22Rv1 (cell line): Measurements from ENCODE around the gene WDR49.

Experiments used
- H3K27ac ChIP-seq: fragments of 450-650 bp; 2 replicates; pipeline ENCODE4 v1.5.1; 2017
- CTCF ChIP-seq: fragments of 450-650 bp; IDR thresholded peaks from 2 replicates; pipeline ENCODE4 v1.5.1; 2017; ENCODE audit warnings: mild to moderate bottlenecking
- ZFX ChIP-seq: fragments of 450-650 bp; IDR thresholded peaks from 2 replicates; pipeline ENCODE4 v1.6.1; 2017; ENCODE audit warnings: antibody characterized with exemption, borderline replicate concordance

Gene WDR49

GRCh38 chr3:167453815-167454214, 199.9 kb downstream of the WDR49 start:
- no peak overlapping the region for H3K27ac ChIP-seq
- TF ChIP-seq CTCF: no peak
- no peak for TF ChIP-seq ZFX

GRCh38 chr3:167451282-167451681, 202.5 kb downstream of the WDR49 start:
- H3K27ac ChIP-seq: no peak overlapping the region
- TF ChIP-seq CTCF (no peak), ZFX (no peak)

GRCh38 chr3:167450675-167451074, 203.1 kb downstream of the WDR49 start:
- TF ChIP-seq CTCF (no peak), ZFX (no peak)
- H3K27ac ChIP-seq: no peak overlapping the region

DNA sequence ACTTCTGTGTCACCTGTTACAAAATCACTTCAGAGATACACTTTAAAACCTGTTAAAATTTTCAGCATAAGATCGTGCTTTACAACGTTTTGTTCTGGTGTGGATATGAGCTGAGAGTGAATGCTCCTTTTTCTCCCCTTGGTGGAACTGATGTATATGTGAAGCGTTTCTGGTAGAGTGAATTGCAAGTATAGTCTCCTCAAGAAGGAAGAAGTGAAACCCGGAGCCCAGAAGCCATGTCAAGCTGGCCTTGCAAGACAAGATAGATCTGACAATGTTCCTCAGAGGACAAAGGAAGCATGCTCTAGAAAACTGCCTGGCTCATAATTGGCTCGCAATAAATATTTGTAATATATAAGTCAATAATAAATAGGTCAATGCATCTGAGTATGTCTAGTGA, 203.5 kb downstream of the WDR49 start:
- TF ChIP-seq ZFX: no peak
- TF ChIP-seq CTCF: no peak
- H3K27ac ChIP-seq: no peak overlapping the region

DNA sequence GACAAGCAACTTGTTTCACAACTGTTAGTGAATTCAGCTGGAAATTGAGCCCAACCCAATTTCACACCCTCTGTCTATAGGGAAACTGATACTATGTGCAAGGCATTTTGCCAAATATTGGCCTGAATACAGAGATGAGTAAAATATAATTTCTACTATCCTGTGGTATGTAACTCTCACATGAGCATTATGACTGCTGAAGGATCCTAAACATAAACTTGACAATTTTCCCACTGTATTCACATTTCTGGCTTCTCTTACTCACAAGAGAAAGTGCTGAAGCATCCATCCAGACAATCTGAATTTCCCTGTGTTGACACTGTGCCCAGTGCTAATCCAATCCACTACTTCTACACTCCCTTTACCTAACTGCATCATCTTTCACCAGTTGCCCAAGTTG, 208.3 kb downstream of the WDR49 start:
- H3K27ac ChIP-seq: no peak overlapping the region
- TF ChIP-seq ZFX (no peak), CTCF (no peak)

DNA sequence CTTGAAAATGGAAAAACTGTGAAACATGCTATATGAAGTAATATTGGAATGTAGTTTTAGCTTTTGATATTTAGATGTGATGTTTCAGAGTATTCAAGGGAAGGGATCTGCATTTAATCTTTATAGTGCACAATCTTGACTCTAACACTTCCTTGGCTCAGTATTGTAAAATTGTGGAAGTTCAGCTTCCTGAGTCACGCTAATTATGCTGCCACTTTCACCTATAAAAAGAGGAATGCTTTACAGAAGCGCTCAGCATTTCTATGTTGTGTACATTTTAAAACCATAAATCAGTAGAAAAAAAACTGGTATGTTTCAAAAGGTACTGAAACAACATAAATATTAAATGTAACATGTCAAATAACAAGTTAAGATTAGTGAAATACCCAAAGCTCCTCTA, 212.5 kb downstream of the WDR49 start:
- no peak for TF ChIP-seq CTCF
- H3K27ac ChIP-seq: no peak overlapping the region

GRCh38 chr3:167437428-167438139, 216.2 kb downstream of the WDR49 start:
- H3K27ac ChIP-seq: no peak overlapping the region
- TF ChIP-seq CTCF (no peak), ZFX (no peak)
